ENCODE data around the gene CYBA.

Gene CYBA

DNA sequence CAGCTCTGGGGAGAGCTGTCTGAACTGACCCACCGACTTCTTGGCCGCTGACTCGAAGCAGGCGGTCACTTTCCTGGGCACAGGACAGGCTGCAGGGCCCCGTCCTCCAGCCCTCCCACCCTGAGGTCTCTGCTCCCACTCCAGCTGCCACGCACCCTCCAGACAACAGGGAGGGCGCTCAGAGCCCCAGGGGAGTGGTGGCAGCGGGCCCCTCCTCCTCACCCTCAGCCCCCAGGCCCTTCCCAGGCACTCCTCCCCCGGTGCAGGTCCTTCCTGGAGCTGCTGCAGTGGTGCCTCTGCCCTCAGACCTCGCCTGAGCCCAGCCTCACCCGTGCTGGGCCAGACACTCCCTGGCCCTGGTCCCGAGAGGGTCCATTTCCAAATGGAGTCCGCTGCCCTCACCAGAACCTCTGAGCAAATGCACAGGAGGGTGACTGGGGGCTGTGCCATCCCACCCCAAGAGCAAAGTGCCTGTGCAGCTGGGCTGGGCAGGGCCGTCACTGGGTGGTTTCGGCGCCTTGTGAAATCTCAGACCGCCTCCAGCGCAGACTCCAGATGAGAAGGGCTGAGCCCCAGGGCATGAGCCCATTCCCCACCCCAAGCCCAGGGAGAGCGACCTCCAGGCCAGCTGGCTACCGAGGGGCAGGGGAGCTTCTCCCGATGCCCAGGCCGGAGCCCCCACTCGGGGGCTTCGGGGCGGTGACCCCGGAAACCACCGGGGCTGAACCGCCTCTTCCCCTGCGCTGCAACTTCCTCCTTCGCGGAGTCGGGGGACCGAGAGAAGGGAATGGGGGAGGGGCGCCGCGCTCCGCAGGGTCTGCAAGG lies 717 bp downstream of the CYBA start:
- DNase-seq (ENCODE audit: insufficient read length, low spot score) (no peak), FAIRE-seq (no peak)
- TF ChIP-seq, protein P1, sequence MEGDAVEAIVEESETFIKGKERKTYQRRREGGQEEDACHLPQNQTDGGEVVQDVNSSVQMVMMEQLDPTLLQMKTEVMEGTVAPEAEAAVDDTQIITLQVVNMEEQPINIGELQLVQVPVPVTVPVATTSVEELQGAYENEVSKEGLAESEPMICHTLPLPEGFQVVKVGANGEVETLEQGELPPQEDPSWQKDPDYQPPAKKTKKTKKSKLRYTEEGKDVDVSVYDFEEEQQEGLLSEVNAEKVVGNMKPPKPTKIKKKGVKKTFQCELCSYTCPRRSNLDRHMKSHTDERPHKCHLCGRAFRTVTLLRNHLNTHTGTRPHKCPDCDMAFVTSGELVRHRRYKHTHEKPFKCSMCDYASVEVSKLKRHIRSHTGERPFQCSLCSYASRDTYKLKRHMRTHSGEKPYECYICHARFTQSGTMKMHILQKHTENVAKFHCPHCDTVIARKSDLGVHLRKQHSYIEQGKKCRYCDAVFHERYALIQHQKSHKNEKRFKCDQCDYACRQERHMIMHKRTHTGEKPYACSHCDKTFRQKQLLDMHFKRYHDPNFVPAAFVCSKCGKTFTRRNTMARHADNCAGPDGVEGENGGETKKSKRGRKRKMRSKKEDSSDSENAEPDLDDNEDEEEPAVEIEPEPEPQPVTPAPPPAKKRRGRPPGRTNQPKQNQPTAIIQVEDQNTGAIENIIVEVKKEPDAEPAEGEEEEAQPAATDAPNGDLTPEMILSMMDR (IDR thresholded peaks at IDR 0.05; ENCODE audit: insufficient read depth, missing control alignments), result no peak

DNA sequence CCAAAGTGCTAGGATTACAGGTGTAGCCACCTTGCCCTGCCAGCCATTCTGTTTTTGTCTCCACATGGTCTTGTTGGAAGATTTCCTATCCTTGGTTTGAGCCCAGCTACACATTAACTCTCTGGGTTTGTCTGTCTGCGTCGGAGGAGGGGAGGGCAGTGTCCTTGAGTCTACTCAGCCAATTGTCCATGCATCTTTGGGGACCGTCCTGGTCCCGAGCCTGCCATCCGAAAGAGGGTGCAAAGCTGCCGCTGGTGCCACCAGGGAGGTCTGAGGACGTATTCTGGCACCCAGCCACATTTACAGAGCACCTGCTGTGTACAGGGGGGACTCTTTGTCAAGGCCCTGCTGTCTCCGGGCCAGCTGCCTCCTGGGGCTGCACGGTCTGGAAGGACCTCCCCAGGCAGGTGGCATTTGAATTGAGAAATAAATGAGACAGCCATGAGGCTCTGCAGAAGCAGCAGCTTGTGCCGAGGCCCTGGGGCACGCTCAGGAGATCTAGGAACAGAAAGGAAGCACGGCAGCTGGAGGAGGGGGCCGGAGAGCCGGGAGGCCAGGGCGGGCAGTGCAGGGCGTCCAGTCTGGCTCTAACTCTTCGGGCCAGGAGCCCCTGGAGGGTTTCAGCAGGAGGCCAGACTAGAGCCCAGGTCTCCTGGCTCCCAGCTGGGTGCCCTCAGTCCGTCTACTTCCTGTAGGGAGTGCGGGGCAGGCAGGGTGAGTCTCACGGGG lies 1.5 kb downstream of the CYBA start:
- TF ChIP-seq, protein P1 (IDR thresholded peaks at IDR 0.05; ENCODE audit: insufficient read depth, missing control alignments), result no peak
- DNase-seq (ENCODE audit: insufficient read length, low spot score) (no peak), FAIRE-seq (no peak)

DNA sequence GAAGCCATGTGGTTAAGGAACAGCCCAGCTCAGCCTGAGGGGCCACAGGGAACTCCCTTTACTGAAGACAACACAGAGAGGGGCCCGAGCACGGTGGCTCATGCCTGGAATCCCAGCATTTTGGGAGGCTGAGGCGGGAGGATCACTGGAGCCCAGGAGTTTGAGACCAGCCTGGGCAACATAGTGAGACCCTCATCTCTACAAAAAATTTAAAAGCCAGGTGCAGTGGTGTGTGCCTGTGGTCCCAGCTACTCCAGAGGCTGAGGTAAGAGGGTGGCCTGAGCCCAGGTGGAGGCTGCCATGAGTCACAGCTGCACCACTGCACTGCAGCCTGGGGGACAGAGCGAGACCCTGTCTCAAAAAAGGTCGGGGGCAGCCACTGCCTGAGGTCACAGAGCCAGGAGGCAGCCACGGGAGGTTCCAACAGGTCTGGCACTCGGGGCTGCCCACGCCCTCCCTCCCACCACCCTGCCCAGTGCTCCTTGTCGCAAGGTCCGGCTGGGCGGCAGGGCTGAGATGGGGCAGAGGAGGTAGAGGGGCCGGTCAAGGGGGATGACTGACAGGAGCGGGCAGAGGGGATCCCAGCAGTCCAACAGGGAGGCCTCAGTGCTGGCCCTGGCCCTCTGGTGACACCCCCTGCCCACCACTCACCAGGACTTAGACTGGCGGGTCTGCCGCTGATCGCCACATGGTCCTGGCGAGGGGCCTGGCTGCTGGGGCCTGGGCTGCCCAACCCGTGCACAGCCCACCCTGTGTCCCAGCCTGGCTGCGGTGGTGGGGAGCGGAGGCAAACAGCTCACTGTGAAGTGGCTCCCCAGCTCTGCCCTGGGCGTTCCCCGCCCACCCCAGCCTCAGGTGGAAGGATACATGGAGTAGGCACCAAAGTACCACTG lies 3.4 kb downstream of the CYBA start:
- TF ChIP-seq, protein P1 (IDR thresholded peaks at IDR 0.05; ENCODE audit: insufficient read depth, missing control alignments), result no peak
- FAIRE-seq (no peak), DNase-seq (ENCODE audit: insufficient read length, low spot score) (no peak)

DNA sequence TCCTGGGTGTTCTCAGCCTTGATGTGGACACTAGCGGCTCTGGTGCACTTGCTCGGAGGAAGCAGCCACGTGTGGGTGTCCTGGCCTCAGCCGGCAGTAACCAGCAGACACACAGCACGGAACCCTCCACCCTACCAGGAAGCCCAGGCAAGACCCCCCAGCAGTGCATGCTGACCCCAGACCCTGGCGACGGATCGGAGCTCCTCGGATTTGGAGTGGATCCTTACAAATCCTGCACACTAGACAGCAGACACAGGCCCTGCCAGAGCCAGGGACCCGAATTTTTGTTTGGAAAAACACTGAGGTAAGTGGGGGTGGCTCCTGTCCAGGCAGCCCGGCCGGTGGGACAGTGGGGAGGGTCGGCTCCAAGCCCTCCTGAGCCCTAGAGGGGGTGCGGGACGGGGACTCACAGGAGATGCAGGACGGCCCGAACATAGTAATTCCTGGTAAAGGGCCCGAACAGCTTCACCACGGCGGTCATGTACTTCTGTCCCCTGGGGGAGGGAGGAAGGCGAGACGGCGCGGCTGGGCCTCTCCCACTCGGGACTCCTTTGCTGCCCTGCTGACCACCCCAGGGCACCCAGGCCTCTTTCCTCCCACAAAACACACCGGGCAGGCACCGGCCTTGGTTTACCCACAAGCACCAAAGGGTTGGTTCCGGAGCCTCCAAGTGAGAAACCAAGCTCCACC lies 4.4 kb downstream of the CYBA start:
- FAIRE-seq (no peak), DNase-seq (ENCODE audit: insufficient read length, low spot score) (no peak)
- TF ChIP-seq, protein P1 (IDR thresholded peaks at IDR 0.05; ENCODE audit: insufficient read depth, missing control alignments), result no peak

DNA sequence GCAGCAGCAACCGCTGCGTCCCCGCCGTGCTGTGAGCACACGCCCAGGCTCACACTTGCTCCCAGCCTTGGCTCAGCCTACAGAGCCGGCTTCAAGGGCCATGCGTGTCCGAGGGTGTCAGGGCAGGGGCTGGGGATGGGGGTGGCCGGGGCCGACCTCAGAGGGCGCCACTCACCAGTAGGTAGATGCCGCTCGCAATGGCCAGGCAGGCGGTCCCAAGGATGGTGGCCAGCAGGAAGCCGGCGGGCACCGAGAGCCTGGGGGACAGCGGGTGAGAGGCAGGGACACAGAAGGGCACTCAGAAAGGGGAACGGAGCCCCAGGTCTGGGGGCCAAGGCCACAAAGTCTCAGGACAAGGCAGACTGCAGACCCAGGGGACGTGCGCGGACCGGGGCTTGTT lies 4.9 kb downstream of the CYBA start:
- DNase-seq (ENCODE audit: insufficient read length, low spot score) (no peak), FAIRE-seq (no peak)
- TF ChIP-seq, protein P1 (IDR thresholded peaks at IDR 0.05; ENCODE audit: insufficient read depth, missing control alignments), result no peak

DNA sequence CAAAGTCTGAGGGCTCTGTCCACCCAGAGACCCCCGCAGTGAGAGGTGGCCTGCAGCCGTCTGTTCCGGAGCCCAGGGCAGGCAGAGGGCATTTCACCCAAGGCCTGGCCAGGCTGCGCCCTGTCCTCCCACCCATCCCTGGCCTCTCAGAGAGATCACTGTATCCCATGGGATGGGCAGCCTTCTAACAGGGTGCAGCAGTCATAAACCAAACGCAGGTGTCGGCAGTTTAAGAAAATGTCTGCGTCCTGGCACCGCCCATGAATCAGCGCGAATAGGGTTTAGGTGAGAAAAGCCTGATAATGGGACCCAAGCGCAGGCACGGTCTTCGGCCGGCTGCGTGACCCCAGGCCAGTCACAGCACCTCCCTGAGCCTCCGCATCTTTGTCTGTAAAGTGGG lies 5.4 kb downstream of the CYBA start:
- DNase-seq (ENCODE audit: insufficient read length, low spot score), result no peak
- TF ChIP-seq, protein P1 (IDR thresholded peaks at IDR 0.05; ENCODE audit: insufficient read depth, missing control alignments), result no peak
- FAIRE-seq, result no peak
